Esophagus squamous epithelium (tissue), 5 donors: ENCODE measurements around the gene SIN3A. TPM values are rescaled to one million over a fixed set of nuclear protein-coding genes. Genes with fewer than 3 reads are reported as not detected.
"Not testable (repeated sequence)": the region's sequence is repeated elsewhere in the genome, so short reads cannot be mapped to it uniquely, and the experiment has no call there.

Experiments
- DNase-seq: peaks from one replicate; lab custom pipeline; 2025; lab: John Stamatoyannopoulos, UW
- H3K27ac ChIP-seq, 4 donors: fragments of 200-600 bp; sonication (generic); one replicate each; pipeline ENCODE4 v1.5.1; 2016 to 2019; ENCODE audit warnings: mild to moderate bottlenecking in 1 of 4
- H3K27me3 ChIP-seq, 4 donors: fragments of 200-600 bp; sonication (generic); 1 replicate in 3 of 4; 2 replicates in 1 of 4; pipeline versions ENCODE4 v1.5.1 to v1.6.0; 2017 to 2021; ENCODE audit warnings: antibody characterized with exemption in 1 of 4
- H3K36me3 ChIP-seq, 3 donors: fragments of 200-600 bp; sonication (generic); one replicate each; pipeline ENCODE4 v1.5.1; 2016 to 2019
- H3K4me1 ChIP-seq, 3 donors: fragments of 200-600 bp; sonication (generic); one replicate each; pipeline ENCODE4 v1.5.1; 2017 to 2019
- H3K4me3 ChIP-seq, 4 donors: fragments of 200-600 bp; sonication (generic); 1 replicate in 3 of 4; 2 replicates in 1 of 4; pipeline ENCODE4 v1.5.1; 2016 to 2019; ENCODE audit warnings: mild to moderate bottlenecking in 2 of 4, moderate library complexity in 1 of 4
- H3K9me3 ChIP-seq, 3 donors: fragments of 200-600 bp; sonication (generic); one replicate each; pipeline ENCODE4 v1.5.1; 2016 to 2019
- POLR2A ChIP-seq, 4 donors: fragments of 450-650 bp; IDR thresholded peaks; one replicate each; pipeline ENCODE4 v1.6.1; 2017; ENCODE audit warnings: antibody characterized with exemption in 4 of 4, mild to moderate bottlenecking in 4 of 4, moderate library complexity in 3 of 4
- WGBS, 2 donors: methylation state at CpG; one replicate each; pipeline ENCODE4 v1.1.5; 2018; 5-methylcytosine and 5-hydroxymethylcytosine counted together
- intact Hi-C: fragments of 100-400 bp; cut with DNase I; formaldehyde crosslinking; loops from one replicate; pipeline ENCODE4 v1.15.0; 2022
- total RNA-seq, 4 donors: library from RNA; depleted of rRNA; stranded (reverse); fragments of >200 nt; gene quantifications; one replicate each; pipeline ENCODE4 v1.1.0, GENCODE V29; 2016
- TF ChIP-seq, protein P1 (sequence below), 6 experiments: fragments of 450-650 bp in 4 of 6; fragments of 200-600 bp in 2 of 6; sonication (generic) in 2 of 6; IDR thresholded peaks; one replicate each; pipeline ENCODE4 v1.5.1; 2016 to 2019; ENCODE audit warnings: antibody characterized with exemption in 6 of 6, mild to moderate bottlenecking in 4 of 6, moderate library complexity in 4 of 6
- donor health status: DM: yes; HTN: yes; CAD: no.

The SIN3A gene
- total RNA-seq, 4 donors from 2014 or later: 22.3 to 49.8 (median 26.0) TPM

DNA sequence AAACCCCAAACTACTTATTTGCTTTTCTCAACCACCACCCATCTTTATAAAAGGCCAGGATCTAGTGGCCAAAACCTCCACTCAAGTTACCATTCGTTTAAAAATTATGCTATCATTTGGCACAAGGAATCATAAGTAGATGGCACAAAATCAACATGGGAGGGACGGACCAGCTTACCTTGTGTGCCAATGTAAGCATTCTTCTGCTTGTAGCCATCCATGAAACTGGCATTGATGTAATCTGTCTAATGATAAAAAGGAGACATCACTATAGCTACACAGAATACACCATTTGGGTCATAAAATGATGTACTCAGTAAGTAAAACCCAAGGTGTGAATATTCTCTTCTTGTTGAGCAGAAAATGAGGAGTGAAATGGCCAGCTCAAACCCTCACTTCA is 28.2 kb upstream of the SIN3A start:
- TF ChIP-seq POLR2A (IDR thresholded peaks at IDR 0.05): no peak
- TF ChIP-seq, protein P1, sequence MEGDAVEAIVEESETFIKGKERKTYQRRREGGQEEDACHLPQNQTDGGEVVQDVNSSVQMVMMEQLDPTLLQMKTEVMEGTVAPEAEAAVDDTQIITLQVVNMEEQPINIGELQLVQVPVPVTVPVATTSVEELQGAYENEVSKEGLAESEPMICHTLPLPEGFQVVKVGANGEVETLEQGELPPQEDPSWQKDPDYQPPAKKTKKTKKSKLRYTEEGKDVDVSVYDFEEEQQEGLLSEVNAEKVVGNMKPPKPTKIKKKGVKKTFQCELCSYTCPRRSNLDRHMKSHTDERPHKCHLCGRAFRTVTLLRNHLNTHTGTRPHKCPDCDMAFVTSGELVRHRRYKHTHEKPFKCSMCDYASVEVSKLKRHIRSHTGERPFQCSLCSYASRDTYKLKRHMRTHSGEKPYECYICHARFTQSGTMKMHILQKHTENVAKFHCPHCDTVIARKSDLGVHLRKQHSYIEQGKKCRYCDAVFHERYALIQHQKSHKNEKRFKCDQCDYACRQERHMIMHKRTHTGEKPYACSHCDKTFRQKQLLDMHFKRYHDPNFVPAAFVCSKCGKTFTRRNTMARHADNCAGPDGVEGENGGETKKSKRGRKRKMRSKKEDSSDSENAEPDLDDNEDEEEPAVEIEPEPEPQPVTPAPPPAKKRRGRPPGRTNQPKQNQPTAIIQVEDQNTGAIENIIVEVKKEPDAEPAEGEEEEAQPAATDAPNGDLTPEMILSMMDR (IDR thresholded peaks at IDR 0.05): no peak
- H3K27ac ChIP-seq: no peak overlapping the region
- H3K9me3 ChIP-seq: no peaks in the 10 kb centered on the region
- DNase-seq: no peak
- 66 to 80% methylated on average over 2 of the region's 2 CpGs for WGBS, 2 donors
- intact Hi-C loops: no loop called here
- H3K4me1 ChIP-seq: no peaks in the 10 kb centered on the region
- peaks cover 4 to 65% (median 9%) of the 10 kb centered on the region in 3 donors for H3K36me3 ChIP-seq
- H3K4me3 ChIP-seq: no peak overlapping the region
- H3K27me3 ChIP-seq: no peaks in the 10 kb centered on the region

DNA sequence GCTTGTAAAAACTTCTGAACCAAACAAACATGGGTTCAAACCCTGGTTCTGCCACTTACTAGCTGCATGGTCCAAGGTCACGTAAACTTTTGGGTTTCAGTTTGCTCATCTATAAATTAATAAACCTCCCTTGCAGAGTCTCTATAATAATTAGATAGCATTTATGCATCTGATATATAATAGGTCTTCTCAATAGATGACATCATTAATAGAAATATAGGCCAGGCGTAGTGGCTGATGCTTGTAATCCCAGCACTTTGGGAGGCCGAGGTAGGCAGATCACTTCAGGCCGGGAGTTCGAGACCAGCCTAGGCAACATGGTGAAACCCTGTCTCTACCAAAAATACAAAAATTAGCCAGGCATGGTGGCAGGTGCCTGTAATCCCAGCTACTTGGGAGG is 25.6 kb upstream of the SIN3A start:
- H3K27me3 ChIP-seq, H3K9me3 ChIP-seq: not testable (repeated sequence)
- WGBS, 2 donors: 90 to 96% methylated on average over 5 of the region's 5 CpGs

GRCh38 chr15:75468913-75469598 is 17.6 kb upstream of the SIN3A start:
- Histone ChIP-seq H3K36me3 (peaks cover 9 to 95% (median 21%) of the 10 kb centered on the region in 3 donors), H3K9me3 (no peaks in the 10 kb centered on the region), H3K27me3 (no peaks in the 10 kb centered on the region), H3K4me3 (no peak overlapping the region), H3K27ac (no peak overlapping the region), H3K4me1 (no peaks in the 10 kb centered on the region)
- no peak for TF ChIP-seq POLR2A (IDR thresholded peaks at IDR 0.05)
- TF ChIP-seq, protein P1 (IDR thresholded peaks at IDR 0.05): no peak
- no peak for DNase-seq
- intact Hi-C loops: no loop called here
- 82 to 100% methylated on average over 1 to 2 of the region's 2 CpGs for WGBS, 2 donors

More for the DNA sequence above, 25.6 kb upstream of the SIN3A start:
- H3K4me3 ChIP-seq, H3K27ac ChIP-seq, H3K4me1 ChIP-seq, DNase-seq, intact Hi-C loops: not testable (repeated sequence)
- H3K36me3 ChIP-seq: peaks cover 4 to 83% (median 4%) of the 10 kb centered on the region in 3 donors

- DNase-seq: no peak
- WGBS, 2 donors: 85 to 89% methylated on average over 4 of the region's 4 CpGs
Measured at GRCh38 chr15:75460646-75461045, 9.2 kb upstream of the SIN3A start.

GRCh38 chr15:75459581-75459980 is 8.1 kb upstream of the SIN3A start:
- no peak for TF ChIP-seq POLR2A (IDR thresholded peaks at IDR 0.05)
- TF ChIP-seq, protein P1 (IDR thresholded peaks at IDR 0.05): no peak
- no peak for DNase-seq
- Histone ChIP-seq H3K4me3 (no peak overlapping the region), H3K27me3 (no peaks in the 10 kb centered on the region), H3K4me1 (peaks cover 0 to 15% (median 7%) of the 10 kb centered on the region in 3 donors), H3K27ac (no peak overlapping the region), H3K9me3 (no peaks in the 10 kb centered on the region), H3K36me3 (peaks cover 0 to 3% (median 0%) of the 10 kb centered on the region in 3 donors)
- intact Hi-C loops: no loop called here
- 43 to 80% methylated on average over 1 of the region's 1 CpG for WGBS, 2 donors

More at GRCh38 chr15:75460646-75461045, 9.2 kb upstream of the SIN3A start:
- no peak overlapping the region for H3K27ac ChIP-seq
- no peak for TF ChIP-seq POLR2A (IDR thresholded peaks at IDR 0.05)
- TF ChIP-seq, protein P1 (IDR thresholded peaks at IDR 0.05): no peak
- no peaks in the 10 kb centered on the region for H3K9me3 ChIP-seq
- peaks cover 0 to 15% (median 7%) of the 10 kb centered on the region in 3 donors for H3K4me1 ChIP-seq
- H3K4me3 ChIP-seq: no peak overlapping the region
- H3K27me3 ChIP-seq: no peaks in the 10 kb centered on the region
- peaks cover 0 to 12% (median 0%) of the 10 kb centered on the region in 3 donors for H3K36me3 ChIP-seq
- intact Hi-C loops: no loop called here
